OCI-M2 (cell line): ENCODE data around the gene COLEC12.

Experiments used
- DNase-seq: peaks from one replicate; lab custom pipeline; 2025; ENCODE audit not compliant: unreplicated experiment; lab: John Stamatoyannopoulos, UW

COLEC12 gene

GRCh38 chr18:446941-447560, 53.5 kb downstream of the COLEC12 start:
- no peak for DNase-seq

- no peak for DNase-seq
Observed at GRCh38 chr18:445055-445454, 55.4 kb downstream of the COLEC12 start.

- DNase-seq, result no peak
Observed at GRCh38 chr18:438571-438970, 61.9 kb downstream of the COLEC12 start.

GRCh38 chr18:435940-436339, 64.6 kb downstream of the COLEC12 start:
- DNase-seq, result no peak

- DNase-seq, result no peak
Observed at GRCh38 chr18:434410-434809, 66.1 kb downstream of the COLEC12 start.

- no peak for DNase-seq
Observed at GRCh38 chr18:433960-434359, 66.5 kb downstream of the COLEC12 start.

GRCh38 chr18:433298-433697, 67.2 kb downstream of the COLEC12 start:
- DNase-seq, result no peak

- DNase-seq, result no peak
Observed at GRCh38 chr18:432791-433190, 67.7 kb downstream of the COLEC12 start.

- no peak for DNase-seq
Observed at GRCh38 chr18:429030-429429, 71.5 kb downstream of the COLEC12 start.

GRCh38 chr18:427005-427404, 73.5 kb downstream of the COLEC12 start:
- no peak for DNase-seq

GRCh38 chr18:425106-425745, 75.3 kb downstream of the COLEC12 start:
- no peak for DNase-seq

GRCh38 chr18:424668-425067, 75.8 kb downstream of the COLEC12 start:
- DNase-seq, result no peak

- DNase-seq, result no peak
Observed at GRCh38 chr18:424071-424661, 76.3 kb downstream of the COLEC12 start.

GRCh38 chr18:422966-423365, 77.5 kb downstream of the COLEC12 start:
- no peak for DNase-seq

GRCh38 chr18:421247-422155, 79.0 kb downstream of the COLEC12 start:
- no peak for DNase-seq

GRCh38 chr18:420661-421246, 79.7 kb downstream of the COLEC12 start:
- DNase-seq, result no peak

- no peak for DNase-seq
Observed at GRCh38 chr18:419541-420175, 80.8 kb downstream of the COLEC12 start.

- DNase-seq, result no peak
Observed at GRCh38 chr18:417495-417894, 83.0 kb downstream of the COLEC12 start.

- no peak for DNase-seq
Observed at GRCh38 chr18:416930-417329, 83.6 kb downstream of the COLEC12 start.
